Keratinocyte (primary cell): Measurements from ENCODE around the gene VAT1L. TPM values are rescaled to one million over a fixed set of nuclear protein-coding genes. Genes with fewer than 3 reads are reported as not detected.

Experiments
- DNase-seq: peaks from one replicate; pipeline ENCODE4 v3.0.0-alpha.2; 2011; ENCODE audit warnings: low read depth, missing footprints, low spot score
- FAIRE-seq: peaks from 2 replicates; lab custom pipeline; 2011; peaks lifted over from hg19 to GRCh38; lab: Jason Lieb, UNC
- H2AFZ ChIP-seq: 2 replicates; pipeline ENCODE4 v1.6.0; 2012; ENCODE audit warnings: low read length, control low read depth, inconsistent platforms; ENCODE audit not compliant: control insufficient read depth
- H3K27ac ChIP-seq: 2 replicates; pipeline ENCODE4 v1.5.1; 2011; ENCODE audit warnings: low read length; ENCODE audit not compliant: control insufficient read depth, insufficient read depth
- H3K27me3 ChIP-seq: 3 replicates; pipeline ENCODE4 v1.6.0; 2011; ENCODE audit warnings: low read length; ENCODE audit not compliant: control insufficient read depth, insufficient read depth; ENCODE audit errors: extremely low read depth
- H3K36me3 ChIP-seq, 2 experiments: 2 replicates in 1 of 2; 3 replicates in 1 of 2; pipeline ENCODE4 v1.5.1; 2011; ENCODE audit warnings: low read length in 2 of 2, mild to moderate bottlenecking in 1 of 2; ENCODE audit not compliant: control insufficient read depth in 2 of 2, insufficient read depth in 2 of 2; ENCODE audit errors: extremely low read depth in 1 of 2
- H3K4me1 ChIP-seq: 3 replicates; pipeline ENCODE4 v1.5.1; 2011; ENCODE audit warnings: low read length; ENCODE audit not compliant: control insufficient read depth, insufficient read depth; ENCODE audit errors: extremely low read depth
- H3K4me2 ChIP-seq: 3 replicates; pipeline ENCODE4 v1.6.0; 2011; ENCODE audit warnings: low read depth, low read length; ENCODE audit not compliant: control insufficient read depth, insufficient read depth; ENCODE audit errors: extremely low read depth
- H3K4me3 ChIP-seq, 3 experiments: fragments of 200-600 bp in 1 of 3; sonication (generic) in 1 of 3; 2 replicates in 2 of 3; 3 replicates in 1 of 3; pipeline ENCODE4 v1.5.1; 2011 to 2016; ENCODE audit warnings: low read length in 3 of 3, mild to moderate bottlenecking in 3 of 3, control low read depth in 2 of 3, inconsistent platforms in 1 of 3, low read depth in 1 of 3, mixed read lengths in 1 of 3, mixed run types in 1 of 3, moderate library complexity in 1 of 3; ENCODE audit not compliant: control insufficient read depth in 2 of 3, insufficient read depth in 2 of 3; ENCODE audit errors: extremely low read depth in 1 of 3
- H3K79me2 ChIP-seq: 2 replicates; pipeline ENCODE4 v1.6.0; 2012; ENCODE audit warnings: low read length; ENCODE audit not compliant: control insufficient read depth, insufficient read depth
- H3K9ac ChIP-seq: 3 replicates; pipeline ENCODE4 v1.6.0; 2011; ENCODE audit warnings: low read length; ENCODE audit not compliant: control insufficient read depth, insufficient read depth; ENCODE audit errors: extremely low read depth
- H3K9me1 ChIP-seq: 3 replicates; pipeline ENCODE4 v1.6.0; 2011; ENCODE audit warnings: low read length; ENCODE audit not compliant: control insufficient read depth, insufficient read depth; ENCODE audit errors: extremely low read depth
- H3K9me3 ChIP-seq: 2 replicates; pipeline ENCODE4 v1.5.1; 2012; ENCODE audit warnings: low read depth, low read length; ENCODE audit not compliant: control insufficient read depth
- H4K20me1 ChIP-seq: 3 replicates; pipeline ENCODE4 v1.6.0; 2011; ENCODE audit warnings: low read length; ENCODE audit not compliant: control insufficient read depth, insufficient read depth; ENCODE audit errors: extremely low read depth
- CTCF ChIP-seq, 3 experiments: IDR thresholded peaks in 1 of 3; conservative IDR thresholded peaks in 1 of 3; optimal IDR thresholded peaks in 1 of 3; 2 replicates in 2 of 3; 3 replicates in 1 of 3; pipeline versions ENCODE3 to v1.5.1; 2011; ENCODE audit warnings: low read length in 3 of 3, mild to moderate bottlenecking in 3 of 3, moderate library complexity in 2 of 3, control low read depth in 1 of 3, inconsistent platforms in 1 of 3; ENCODE audit not compliant: insufficient read depth in 2 of 3; ENCODE audit errors: extremely low read depth in 1 of 3
- EZH2 ChIP-seq: IDR thresholded peaks from one replicate; pipeline ENCODE4 v1.6.1; 2012; ENCODE audit warnings: inconsistent platforms, mild to moderate bottlenecking, low read length, moderate library complexity
- dilution Hi-C: fragments of 300-500 bp; cut with MboI; formaldehyde crosslinking; loops from one replicate; pipeline ENCODE4 v1.7.0; 2020; ENCODE audit warnings: low sequenced_read_pairs; ENCODE audit not compliant: extremely low pct_ligation_motif_present
- polyA plus RNA-seq, 5 experiments: library from polyadenylated mRNA; depleted of rRNA in 3 of 5; stranded (reverse) in 3 of 5; stranded (forward) in 1 of 5; unstranded in 1 of 5; fragments of >200 nt; gene quantifications; 1 replicate in 1 of 5; 2 replicates in 3 of 5; 3 replicates in 1 of 5; pipeline versions ENCODE4 v1.2.1 to v1.2.3, GENCODE V29; 2011 to 2012; ENCODE audit warnings: missing spikeins in 2 of 5, low read depth in 1 of 5, low replicate concordance in 1 of 5

The VAT1L gene
- polyA plus RNA-seq, 1 donor (not counting 4 experiments of a cell fraction or from before 2014, with no cell fraction given): not detected

- H4K20me1 ChIP-seq: no peaks in the 10 kb centered on the region
- H3K9me3 ChIP-seq: no peaks in the 10 kb centered on the region
- no peaks in the 10 kb centered on the region for H3K79me2 ChIP-seq
- DNase-seq (no peak), FAIRE-seq (no peak)
- H3K27ac ChIP-seq: no peak overlapping the region
- peaks cover 3% of the 10 kb centered on the region for H3K4me1 ChIP-seq
- peaks cover 46% of the 10 kb centered on the region for H3K27me3 ChIP-seq
- H2AFZ ChIP-seq: no peak overlapping the region
- no peak overlapping the region for H3K4me2 ChIP-seq
- H3K9me1 ChIP-seq: no peaks in the 10 kb centered on the region
- dilution Hi-C loops: no loop called here
- no peak overlapping the region for H3K4me3 ChIP-seq
- no peak overlapping the region for H3K9ac ChIP-seq
- H3K36me3 ChIP-seq: no peaks in the 10 kb centered on the region
- no peak for TF ChIP-seq CTCF (optimal IDR thresholded peaks at IDR 0.05 in 1 of 3, IDR thresholded peaks at IDR 0.05 in 1 of 3, conservative IDR thresholded peaks at IDR 0.05 in 1 of 3; ENCODE audit: extremely low read depth in 1 of 3, insufficient read depth in 2 of 3, low read length in 3 of 3)
- no peak for TF ChIP-seq EZH2
Measured at GRCh38 chr16:77786186-77786847, 2.0 kb upstream of the VAT1L start.

- H2AFZ ChIP-seq: no peak overlapping the region
- no peaks in the 10 kb centered on the region for H3K9me1 ChIP-seq
- no peak overlapping the region for H3K9ac ChIP-seq
- no peaks in the 10 kb centered on the region for H3K79me2 ChIP-seq
- TF ChIP-seq CTCF (optimal IDR thresholded peaks at IDR 0.05 in 1 of 3, IDR thresholded peaks at IDR 0.05 in 1 of 3, conservative IDR thresholded peaks at IDR 0.05 in 1 of 3; ENCODE audit: extremely low read depth in 1 of 3, insufficient read depth in 2 of 3, low read length in 3 of 3) (no peak), EZH2 (no peak)
- no peak for FAIRE-seq
- H3K4me2 ChIP-seq: no peak overlapping the region
- H3K27ac ChIP-seq: no peak overlapping the region
- no peaks in the 10 kb centered on the region for H3K36me3 ChIP-seq
- H3K4me1 ChIP-seq: peaks cover 3% of the 10 kb centered on the region
- H3K4me3 ChIP-seq: no peak overlapping the region
- H3K9me3 ChIP-seq: no peaks in the 10 kb centered on the region
- H3K27me3 ChIP-seq: peaks cover 46% of the 10 kb centered on the region
- H4K20me1 ChIP-seq: no peaks in the 10 kb centered on the region
- no peak for DNase-seq
- dilution Hi-C loops: no loop called here
Measured at GRCh38 chr16:77787452-77787851, 912 bp upstream of the VAT1L start.
